Tongue (tissue), 2 donors: ENCODE measurements around the gene TOP1. TPM values are rescaled to one million over a fixed set of nuclear protein-coding genes. Genes with fewer than 3 reads are reported as not detected.
A peak's percentile ranks its signal among the peaks of the same experiment; 100 is the strongest.

Source experiments
- DNase-seq: peaks from one replicate; pipeline ENCODE4 v3.0.0-alpha.2; 2015
- total RNA-seq: library from RNA; depleted of rRNA; stranded (reverse); fragments of >200 nt; gene quantifications from one replicate; pipeline ENCODE4 v1.2.3, GENCODE V29; 2014

Gene TOP1
- total RNA-seq, 1 donor from 2014 or later: 33.6 TPM

DNA sequence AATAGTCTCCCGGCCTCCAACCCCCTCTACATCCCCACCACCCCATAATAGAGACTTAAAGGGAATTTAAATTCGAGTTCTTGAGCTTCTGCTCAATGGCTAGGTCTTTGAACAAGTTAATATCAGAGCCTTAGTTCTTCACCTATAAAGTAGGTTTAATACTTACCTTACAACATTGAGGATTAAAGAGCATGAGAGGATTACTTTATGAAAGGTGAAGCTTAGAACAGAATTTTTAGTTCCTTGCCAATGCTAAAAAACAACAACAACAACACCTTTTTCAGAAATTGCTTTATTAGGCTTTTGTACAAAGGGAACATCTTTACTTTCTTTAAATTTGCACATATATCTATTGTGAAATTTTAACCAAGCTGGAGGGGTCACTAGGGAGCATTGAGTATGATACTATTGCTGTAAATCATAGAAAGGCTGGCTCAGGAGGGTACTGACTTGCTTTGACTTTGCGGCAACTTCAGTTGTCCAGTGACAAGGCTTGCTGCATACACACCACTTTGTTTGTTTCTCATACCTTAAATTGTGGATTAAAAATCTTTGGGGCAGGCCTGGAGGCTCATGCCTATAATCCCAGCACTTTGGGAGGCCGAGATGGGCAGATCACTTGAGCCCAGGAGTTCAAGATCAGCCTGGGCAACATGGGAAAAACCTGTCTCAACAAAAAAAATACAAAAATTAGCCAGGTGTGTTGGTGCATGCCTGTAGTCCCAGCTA lies 9.7 kb downstream of the TOP1 start:
- no peak for DNase-seq

DNA sequence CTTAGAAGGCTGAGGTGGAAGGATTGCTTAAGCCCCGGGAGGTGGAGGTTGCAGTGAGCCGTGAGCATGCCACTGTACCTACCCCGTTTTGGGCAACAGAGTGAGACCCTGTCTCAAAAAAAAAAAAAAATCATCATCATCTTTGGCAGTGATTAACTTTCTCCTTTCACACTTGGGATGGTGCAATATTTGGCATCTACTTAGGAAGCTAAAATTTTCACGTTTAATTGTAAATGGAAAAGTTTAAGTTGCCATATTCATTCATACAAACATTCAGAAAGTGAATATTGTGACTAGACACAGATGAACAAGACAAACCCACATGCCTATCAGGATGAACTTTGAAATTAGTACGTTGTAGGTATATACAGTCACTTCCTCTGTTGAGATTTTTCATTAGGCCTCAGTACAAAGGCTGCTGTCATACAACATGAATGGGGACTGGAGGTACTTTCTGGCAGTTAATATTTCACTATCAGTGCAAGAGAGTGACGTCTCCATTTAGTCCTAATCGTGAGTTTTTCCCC lies 10.3 kb downstream of the TOP1 start:
- DNase-seq: no peak

DNA sequence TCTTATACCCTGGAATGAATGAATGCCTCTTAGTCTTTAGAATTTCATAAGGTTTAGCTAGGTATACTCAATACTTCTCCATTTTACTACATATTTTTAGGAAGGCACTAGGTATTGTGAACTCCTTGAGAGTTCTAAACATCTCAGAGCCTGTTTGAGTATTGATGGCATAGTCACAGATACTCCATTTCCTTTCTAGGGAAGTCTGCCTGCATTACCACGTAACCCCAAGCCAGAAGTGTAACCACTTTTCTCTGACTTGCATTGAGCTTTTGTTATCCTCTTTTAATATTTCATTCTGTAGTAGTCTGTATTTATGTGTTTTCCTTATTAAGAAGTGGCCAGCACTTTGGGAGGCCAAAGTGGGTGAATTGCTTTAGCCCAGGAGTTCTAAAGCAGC lies 12.2 kb downstream of the TOP1 start:
- DNase-seq: no peak

DNA sequence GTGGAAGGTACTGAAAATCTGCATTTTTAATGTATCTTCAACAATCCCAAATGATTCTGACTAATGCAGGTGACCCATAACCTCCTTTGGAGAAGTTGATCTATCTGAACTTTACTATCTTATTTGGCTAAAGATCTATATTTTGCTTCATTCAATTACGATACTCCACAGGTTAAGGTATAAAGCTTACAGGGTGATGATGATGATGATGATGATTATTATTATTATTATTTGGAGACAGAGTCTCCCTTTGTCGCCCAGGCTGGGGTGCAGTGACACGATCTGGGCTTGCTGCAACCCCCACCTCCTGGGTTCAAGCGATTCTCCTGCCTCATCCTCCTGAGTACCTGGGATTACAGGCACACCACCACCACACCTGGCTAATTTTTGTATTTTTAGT lies 13.1 kb downstream of the TOP1 start:
- no peak for DNase-seq

DNA sequence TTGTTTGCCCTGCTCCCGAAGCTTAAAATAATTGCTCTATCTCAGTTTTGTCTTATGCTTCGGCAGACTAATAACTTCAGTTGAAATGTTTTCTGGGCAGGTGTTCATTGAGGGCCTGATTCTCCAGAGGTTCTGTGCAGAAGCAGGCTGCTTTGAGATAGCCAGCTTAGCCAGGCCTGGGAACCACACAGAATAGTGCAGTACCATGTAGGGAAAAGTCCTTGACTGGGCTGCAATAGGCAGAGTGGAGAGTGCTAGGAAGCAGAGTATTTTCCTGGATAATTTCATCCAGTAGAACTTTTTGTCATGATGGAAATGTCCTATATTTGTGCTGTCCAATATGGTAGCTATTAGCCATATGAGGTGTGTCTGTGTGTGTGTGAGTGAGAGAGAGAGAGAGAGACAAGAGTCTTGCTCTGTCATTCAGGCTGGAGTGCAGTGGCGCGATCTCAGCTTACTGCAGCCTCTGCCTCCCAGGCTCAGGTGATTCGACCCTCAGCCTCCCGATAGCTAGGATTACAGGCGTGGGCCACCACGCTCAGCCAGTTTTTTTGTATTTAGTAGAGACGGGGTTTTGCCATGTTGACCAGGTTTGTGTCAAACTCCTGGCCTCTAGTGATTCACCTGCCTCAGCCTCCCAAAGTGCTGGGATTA lies 15.9 kb downstream of the TOP1 start:
- no peak for DNase-seq

DNA sequence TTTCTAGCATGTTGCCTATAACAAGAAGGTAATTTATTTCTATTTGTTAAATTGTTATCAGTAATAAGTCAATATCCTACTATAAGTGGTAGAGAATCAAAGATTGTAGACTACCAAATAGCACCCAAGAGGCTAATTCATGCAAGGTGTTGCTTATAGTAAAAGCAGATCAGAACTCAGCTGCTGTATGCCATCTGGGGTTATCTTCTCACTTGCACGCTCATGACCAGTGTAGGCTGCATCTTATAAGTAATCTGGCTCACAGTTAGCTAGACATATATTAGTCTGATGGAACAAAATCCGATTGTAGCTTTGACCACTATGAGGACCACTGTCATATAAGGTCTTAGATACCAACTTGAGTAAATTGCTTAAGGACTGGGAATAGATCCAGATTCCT lies 17.0 kb downstream of the TOP1 start:
- no peak for DNase-seq

DNA sequence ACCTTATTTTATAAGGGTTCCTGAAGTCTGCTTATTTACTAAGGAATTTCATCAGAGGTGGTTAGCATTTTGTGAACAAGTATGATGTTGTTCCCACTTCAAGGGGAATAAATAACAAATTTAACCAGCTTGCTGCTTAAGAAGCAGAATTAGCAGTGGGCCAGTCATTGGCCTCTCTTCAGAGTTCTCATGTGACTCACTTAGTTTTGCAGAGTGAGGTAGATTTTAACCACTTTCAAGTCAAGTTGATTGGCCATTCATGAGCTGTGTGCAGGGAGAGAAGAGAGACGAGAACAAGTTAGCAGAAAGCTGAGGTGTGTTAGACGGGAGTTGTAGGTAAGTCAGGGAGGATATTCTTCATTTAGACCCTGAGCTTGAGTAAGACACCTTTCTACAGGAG lies 18.1 kb downstream of the TOP1 start:
- DNase-seq: no peak

DNA sequence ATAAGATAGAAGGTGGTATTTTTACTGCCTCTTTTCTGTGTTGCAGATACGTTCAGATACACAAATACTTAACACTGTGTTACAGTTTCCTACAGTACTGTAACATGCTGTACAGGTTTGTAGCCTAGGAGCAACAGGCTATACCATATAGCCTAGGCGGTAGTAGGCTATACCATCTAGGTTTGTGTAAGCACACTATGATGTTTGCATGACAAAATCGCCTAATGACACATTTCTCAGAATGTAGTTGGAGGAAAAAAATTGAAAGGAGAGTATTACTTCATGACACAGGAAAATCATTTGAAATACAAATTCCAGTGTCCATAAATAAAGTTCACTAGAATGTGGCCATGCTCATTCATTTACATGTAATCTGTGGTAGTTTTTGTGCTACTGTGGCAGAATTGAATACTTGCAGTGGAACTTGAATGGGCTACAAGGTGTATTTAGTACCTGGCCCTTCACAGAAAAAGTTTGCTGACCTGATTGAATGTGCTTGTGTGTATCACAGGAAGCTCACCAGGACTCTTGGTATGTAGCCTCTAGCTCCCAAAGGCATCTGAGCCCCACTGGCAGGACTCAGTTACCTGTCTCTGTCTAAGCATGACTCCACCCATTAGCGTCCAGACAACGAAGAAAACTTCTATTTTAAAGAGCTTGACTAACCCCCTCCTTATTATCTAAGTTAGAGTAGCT lies 18.8 kb downstream of the TOP1 start:
- DNase-seq: no peak

DNA sequence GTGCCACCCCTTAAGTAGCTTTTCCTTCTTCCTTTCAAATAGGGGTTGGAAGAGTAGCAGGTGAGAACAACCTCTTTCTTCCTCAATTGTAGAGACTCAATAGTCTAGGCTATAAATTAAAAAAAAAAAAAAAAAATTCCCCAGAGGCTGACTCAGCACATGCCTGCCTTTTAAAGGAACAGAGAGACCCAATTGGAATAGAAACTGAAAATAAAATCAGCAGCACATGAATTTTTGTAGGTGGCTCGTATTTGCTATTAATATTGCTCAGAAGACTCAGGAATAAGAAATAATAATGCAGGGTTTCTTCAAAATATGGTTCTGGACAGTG lies 19.3 kb downstream of the TOP1 start:
- no peak for DNase-seq

DNA sequence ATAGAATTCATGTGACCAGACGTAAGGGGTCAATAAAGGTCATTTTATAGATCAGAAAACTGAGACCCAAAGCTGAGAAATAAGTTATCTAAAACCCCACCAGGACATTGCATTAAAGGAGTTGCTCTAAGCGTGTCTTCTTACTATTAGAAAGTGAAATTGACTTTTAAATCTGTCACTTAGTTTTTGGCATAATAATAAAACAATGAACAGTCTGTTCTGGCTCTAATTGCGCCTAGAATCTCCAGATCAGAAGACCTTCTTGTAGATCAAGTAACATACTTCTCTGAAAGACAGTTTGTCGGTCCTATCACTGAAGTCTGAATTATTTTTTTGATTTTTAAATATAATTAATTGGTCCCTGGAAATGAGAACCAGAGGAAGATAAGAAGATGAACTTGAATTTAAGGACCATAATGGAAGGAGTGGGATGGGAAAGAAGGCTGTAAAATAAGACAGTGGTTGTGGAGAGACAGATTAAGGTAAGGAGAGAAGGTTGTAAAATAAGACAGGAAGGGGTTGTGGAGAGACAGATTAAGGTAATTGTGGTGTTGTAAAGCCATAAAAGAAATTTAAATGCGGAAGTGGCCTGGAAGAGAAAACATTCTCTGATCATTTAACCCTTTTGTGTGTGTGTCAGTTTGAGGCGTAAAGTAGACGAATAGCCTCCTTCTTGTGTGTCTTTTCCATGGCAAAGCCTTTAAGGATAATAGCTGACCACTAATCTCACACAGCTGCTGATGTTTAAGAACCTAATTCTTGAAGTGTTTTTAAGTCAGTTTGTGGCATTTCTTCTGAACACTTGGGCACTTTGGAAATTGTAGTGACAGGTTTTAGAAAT lies 20.1 kb downstream of the TOP1 start:
- no peak for DNase-seq

DNA sequence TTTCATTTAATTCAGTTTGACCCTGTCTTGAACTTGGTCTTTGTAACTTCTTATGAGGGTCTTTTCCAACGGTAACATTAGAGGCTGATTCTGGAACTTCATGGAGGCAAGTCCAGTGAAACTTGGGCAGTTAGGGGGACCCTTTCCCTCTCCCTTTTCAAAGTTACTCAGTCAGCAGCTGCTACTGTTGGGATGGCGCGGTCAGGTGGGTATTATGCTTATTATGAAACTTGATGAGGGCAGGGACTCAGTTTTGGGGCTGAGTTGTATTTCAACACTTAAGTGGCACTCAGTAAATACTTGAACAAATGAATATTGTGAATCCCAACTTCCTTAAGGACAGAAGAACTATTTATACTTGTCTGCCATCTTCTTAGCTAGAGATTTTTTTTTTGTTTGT lies 20.8 kb downstream of the TOP1 start:
- no peak for DNase-seq

DNA sequence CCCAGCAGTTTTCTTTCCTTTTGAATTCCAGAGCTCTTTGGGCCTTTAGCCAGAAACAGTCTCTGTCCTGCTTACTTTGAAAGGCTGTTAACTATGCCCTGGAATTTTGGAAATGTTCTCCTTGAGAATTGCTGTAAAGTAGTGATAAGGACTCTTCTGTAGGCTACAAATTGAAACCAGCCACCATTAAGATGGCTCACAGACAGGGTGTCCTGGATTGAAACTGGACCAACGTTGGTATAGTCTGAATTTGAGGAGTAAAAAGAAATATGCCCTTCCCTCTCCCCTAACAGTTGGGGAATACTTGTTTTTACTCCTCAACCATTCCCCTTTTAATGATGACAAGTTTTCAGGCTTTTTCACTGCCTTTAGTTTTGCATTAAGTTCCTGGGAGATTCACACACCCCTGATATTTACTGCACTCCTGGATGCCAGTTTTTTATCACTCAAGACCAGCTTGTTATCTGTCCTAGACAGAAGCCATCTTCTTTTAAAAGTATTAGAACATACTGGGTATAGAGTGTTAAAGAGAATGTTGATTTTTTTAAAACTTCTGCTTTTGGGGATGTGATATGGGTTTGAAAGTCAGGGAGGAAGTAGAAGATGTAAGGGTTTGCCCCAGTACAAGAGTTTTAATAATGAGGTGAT lies 21.9 kb downstream of the TOP1 start:
- DNase-seq: peak; percentile 34

DNA sequence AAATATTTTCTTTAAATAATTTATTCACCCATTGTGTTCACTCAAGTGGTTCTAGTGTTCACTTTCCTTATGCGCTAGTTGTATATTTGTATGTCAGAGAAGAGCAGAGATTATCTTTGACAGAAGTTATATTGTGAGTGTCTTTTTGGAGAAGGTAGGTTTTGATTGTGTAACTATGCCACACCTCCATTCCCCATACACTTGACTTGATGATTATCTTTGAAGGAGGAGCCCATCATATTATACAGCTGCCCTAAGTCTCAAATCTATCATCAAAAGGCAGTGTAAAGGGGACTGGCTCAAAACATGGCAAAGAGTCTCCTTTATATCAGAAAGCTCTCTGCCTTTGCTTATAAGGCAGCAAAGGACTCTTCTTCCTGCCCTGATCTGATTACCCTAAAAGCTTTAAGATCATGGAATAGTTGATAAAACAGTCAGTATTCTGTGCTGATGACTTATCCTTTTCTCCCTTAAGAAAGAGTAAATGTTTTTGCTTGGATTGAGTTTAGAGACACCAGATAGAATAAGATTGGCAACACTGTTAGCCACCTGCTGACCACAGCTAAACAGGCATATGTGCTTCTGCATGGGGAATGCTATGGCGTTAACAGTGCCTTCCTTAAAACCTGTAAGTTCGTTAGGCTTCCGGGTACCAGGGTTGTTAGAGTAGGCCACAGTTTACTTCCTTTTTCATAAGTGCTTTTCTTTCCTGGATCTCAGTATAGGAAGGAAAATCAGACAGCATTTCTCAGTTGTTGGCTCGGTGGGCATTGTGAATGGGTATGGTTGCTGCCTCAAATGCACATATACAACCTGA lies 22.6 kb downstream of the TOP1 start:
- no peak for DNase-seq

DNA sequence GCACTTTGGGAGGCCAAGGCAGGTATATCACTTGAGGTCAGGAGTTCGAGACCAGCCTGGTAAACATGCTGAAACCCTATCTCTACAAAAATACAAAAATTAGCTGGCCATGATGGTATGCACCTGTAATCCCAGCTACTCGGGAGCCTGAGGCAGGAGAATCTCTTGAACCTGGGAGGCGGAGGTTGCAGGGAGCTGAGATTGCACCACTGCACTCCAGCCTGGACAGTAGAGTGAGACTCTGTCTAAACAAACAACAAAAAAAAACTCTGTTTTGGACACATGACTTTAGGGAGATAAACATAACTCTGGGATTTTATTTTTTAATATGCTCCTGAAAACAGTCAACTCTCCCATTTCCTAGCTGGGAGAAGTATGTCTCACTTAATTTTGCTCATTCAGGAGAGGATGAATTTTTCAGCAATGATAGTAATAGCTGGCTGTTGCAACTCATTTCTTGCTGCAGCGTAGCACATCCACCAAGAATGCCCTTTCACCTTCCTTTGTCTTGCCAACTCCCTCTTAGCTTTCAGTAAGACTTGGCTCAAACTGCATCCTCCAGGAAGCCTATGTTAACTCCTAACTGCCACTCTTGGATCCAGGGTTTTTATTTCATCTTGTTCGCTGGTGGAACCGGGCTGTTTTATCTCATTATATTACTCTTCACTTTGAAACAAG lies 24.3 kb downstream of the TOP1 start:
- peak; percentile 35 for DNase-seq

DNA sequence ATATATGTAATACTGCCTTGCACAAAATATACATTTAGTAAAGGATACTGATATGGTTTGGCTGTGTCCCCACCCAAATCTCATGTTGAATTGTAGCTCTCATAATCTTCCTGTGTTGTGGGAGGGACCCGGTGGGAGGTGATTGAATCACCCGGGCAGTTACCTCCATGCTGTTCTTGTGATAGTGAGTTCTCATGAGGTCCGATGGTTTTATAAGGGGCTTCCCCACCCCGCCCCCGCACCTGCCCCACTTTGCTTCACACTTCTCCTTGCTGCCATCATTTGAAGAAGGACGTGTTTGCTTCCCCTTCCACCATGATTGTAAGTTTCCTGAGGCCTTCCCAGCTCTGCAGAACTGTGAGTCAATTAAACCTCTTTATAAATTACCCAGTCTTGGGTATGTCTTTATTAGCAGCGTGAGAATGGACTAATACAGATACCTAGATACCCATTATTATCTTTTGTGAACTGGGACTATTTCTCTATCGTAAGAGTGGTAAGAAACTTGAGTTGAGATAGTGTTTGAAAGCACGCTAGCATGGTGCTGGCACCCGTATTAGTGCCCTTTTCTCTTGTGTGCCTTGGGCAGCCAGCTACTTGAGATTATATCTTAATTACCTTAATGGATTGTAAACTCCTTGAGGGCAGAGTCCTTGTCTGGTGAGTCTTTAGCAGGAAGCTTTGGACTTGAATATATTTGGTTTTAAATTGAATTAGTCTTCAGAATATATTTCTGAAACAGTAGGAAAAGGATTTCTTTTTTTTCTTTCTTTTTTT lies 25.6 kb downstream of the TOP1 start:
- no peak for DNase-seq

DNA sequence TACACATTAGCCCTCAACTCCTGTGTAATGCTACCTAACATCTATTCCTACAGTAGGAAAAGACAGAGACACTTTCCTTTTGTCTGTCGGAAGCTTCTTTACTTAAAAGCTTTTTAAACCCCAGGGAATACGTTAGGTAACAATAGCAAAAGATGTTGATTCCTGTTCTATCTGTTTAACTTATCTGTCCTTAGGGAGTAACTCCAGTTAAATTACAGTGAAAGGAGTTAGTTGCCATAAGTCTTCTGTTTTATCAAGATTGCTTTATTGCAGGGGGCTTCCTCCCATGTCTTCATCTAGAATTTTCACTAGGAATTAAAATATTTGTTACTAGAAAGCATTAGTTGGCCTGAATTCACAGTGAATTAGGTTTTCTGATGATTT lies 26.2 kb downstream of the TOP1 start:
- DNase-seq: no peak

DNA sequence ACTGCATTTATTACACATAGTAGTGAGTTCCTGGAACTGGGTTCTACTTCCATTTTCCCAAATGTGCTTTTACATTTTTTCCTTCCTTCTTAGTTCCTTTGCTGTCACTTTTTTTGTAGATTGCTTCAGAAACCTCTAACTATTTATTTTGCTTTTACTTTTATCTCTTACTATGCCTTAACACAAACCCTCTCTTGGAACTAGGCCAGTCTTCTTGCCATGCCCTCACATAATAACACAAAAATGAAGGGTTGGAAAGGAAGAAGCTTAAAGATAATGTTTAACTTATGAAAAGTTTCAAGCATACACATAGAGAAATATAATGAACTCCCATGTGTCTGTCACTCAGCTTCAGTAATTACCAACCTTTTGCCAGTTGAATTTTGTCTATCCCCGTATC lies 27.1 kb downstream of the TOP1 start:
- no peak for DNase-seq

DNA sequence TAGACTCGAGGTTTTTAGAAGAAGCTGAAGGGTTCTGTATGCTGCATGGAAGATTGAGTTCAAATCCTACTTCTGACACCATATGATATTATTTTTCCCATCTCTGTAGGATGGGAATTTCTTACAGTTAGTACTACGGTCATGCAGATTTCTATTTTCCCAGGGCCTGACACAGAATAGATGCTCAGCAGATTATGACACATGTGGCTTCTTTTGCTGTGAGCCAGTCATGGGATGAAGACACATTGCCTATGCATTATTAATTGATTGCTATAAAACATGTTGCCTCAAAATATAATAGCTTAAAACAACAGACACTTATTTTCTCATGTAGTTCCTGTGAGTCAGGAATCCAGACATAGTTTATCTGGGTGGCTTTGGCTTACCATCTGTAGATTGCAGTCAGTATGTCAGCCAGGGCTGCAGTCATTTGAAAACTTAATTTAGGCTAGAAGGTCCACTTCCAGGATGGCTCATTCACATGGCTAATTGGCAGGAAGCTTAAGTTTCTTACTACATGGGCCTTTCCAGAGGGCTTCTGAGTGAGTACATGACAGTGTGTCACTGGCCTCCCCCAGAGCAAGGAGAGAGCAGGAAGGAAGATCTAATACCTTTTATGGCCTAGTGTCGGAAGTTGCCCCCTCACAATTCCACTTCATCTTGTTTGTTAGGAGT lies 29.5 kb downstream of the TOP1 start:
- no peak for DNase-seq
